Right cardiac atrium (tissue), 5 donors: Measurements from ENCODE around the gene HS6ST1. TPM values are rescaled to one million over a fixed set of nuclear protein-coding genes. Genes with fewer than 3 reads are reported as not detected.
A peak's percentile ranks its signal among the peaks of the same experiment; 100 is the strongest.

Experiments
- ATAC-seq, 2 donors: fragments of 200-7000 bp; cut with Tn5 transposase; one replicate each; pipeline versions ENCODE4 v1.8.0 to v1.9.1; 2020; ENCODE audit warnings: moderate library complexity in 2 of 2, mild to moderate bottlenecking in 1 of 2
- DNase-seq, 3 donors: peaks; one replicate each; pipeline ENCODE4 v3.0.0-alpha.2; 2020
- H3K27ac ChIP-seq: one replicate; pipeline ENCODE4 v1.5.1; 2013; ENCODE audit warnings: mild to moderate bottlenecking, low read length, control low read depth, moderate library complexity
- H3K27me3 ChIP-seq: one replicate; pipeline ENCODE4 v1.6.1; 2013; ENCODE audit not compliant: control insufficient read depth, insufficient read depth
- H3K4me1 ChIP-seq: one replicate; pipeline ENCODE4 v1.6.1; 2013; ENCODE audit warnings: low read length; ENCODE audit not compliant: control insufficient read depth, insufficient read depth
- H3K4me3 ChIP-seq: one replicate; pipeline ENCODE4 v1.5.1; 2013; ENCODE audit warnings: low read length, control low read depth
- H3K9me3 ChIP-seq: one replicate; pipeline ENCODE4 v1.6.1; 2013; ENCODE audit warnings: low read length; ENCODE audit not compliant: control insufficient read depth
- WGBS: extraction: QIAGEN DNeasy Blood & Tissue Kit; methylation state at CpG from one replicate; pipeline ENCODE4 v1.1.7; 2013; 5-methylcytosine and 5-hydroxymethylcytosine counted together
- intact Hi-C, 4 donors: fragments of 100-400 bp; cut with DNase I; formaldehyde crosslinking; loops; one replicate each; pipeline versions ENCODE4 v1.11.0 to v1.14.0; 2022 to 2023
- polyA plus RNA-seq: library from polyadenylated mRNA; stranded (reverse); fragments of 200-250 nt; gene quantifications from one replicate; pipeline ENCODE4 v1.2.3, GENCODE V29; 2013
- total RNA-seq, 4 donors: library from RNA; stranded (reverse); fragmentation: NEBNext Ultra II Directional; extraction: Animal tissue kit (Norgen Biotek cat#: 25700); gene quantifications; one replicate each; pipeline ENCODE4 v1.2.1, GENCODE V29; 2021
- donor health status: healthy with polysubstance abuse.
- donor health status: DM: no; HTN: yes; CAD: no.
- donor health status: DM: no; HTN: no; CAD: no.
- donor health status: DM: no; HTN: yes; CAD: no; lungs with severe emphysema.
- donor health status: DM: yes; HTN: yes; CAD: no.

The HS6ST1 gene
- total and polyA plus RNA-seq, 5 donors, result 13.3 to 28.4 (median 19.8) TPM

- intact Hi-C loops, result no loop called here
- Histone ChIP-seq H3K27ac (no peak overlapping the region), H3K4me1 (peaks cover 17% of the 10 kb centered on the region), H3K27me3 (no peaks in the 10 kb centered on the region), H3K9me3 (no peaks in the 10 kb centered on the region), H3K4me3 (no peak overlapping the region)
- WGBS, result 93% methylated on average over 2 of the region's 2 CpGs
- peak in 1 of 3 donors; percentile 14 for DNase-seq
- ATAC-seq, result no peak
Measured at GRCh38 chr2:128308889-128309279, 9.8 kb downstream of the HS6ST1 start.

- WGBS, result 40% methylated on average over 5 of the region's 5 CpGs
- Histone ChIP-seq H3K9me3 (no peaks in the 10 kb centered on the region), H3K4me1 (peaks cover 17% of the 10 kb centered on the region), H3K27me3 (no peaks in the 10 kb centered on the region), H3K27ac (no peak overlapping the region), H3K4me3 (no peak overlapping the region)
- intact Hi-C loops, result no loop called here
- ATAC-seq, result no peak
- DNase-seq, result peak; percentile 26 to 73 (median 64)
Measured at GRCh38 chr2:128308284-128308731, 10.4 kb downstream of the HS6ST1 start.

GRCh38 chr2:128307595-128307994, 11.1 kb downstream of the HS6ST1 start:
- DNase-seq (peak in 1 of 3 donors; percentile 12), ATAC-seq (no peak)
- Histone ChIP-seq H3K4me1 (peaks cover 17% of the 10 kb centered on the region), H3K9me3 (no peaks in the 10 kb centered on the region), H3K27me3 (no peaks in the 10 kb centered on the region), H3K4me3 (no peak overlapping the region), H3K27ac (no peak overlapping the region)
- 90% methylated on average over 12 of the region's 12 CpGs for WGBS
- intact Hi-C loops, result no loop called here

- H3K4me3 ChIP-seq, result no peak overlapping the region
- no peaks in the 10 kb centered on the region for H3K27me3 ChIP-seq
- H3K27ac ChIP-seq, result no peak overlapping the region
- H3K9me3 ChIP-seq, result no peaks in the 10 kb centered on the region
- WGBS, result 84% methylated on average over 11 of the region's 11 CpGs
- ATAC-seq (no peak), DNase-seq (peak in 2 of 3 donors; percentile 49 to 50)
- intact Hi-C loops, result no loop called here
- peaks cover 18% of the 10 kb centered on the region for H3K4me1 ChIP-seq
Measured at GRCh38 chr2:128306931-128307460, 11.7 kb downstream of the HS6ST1 start.

GRCh38 chr2:128306081-128306930, 12.4 kb downstream of the HS6ST1 start:
- ATAC-seq, result peak; percentile 15 to 24
- 65% methylated on average over 24 of the region's 24 CpGs for WGBS
- peak; percentile 65 to 85 (median 78) for DNase-seq
- no peaks in the 10 kb centered on the region for H3K9me3 ChIP-seq
- no peak overlapping the region for H3K4me3 ChIP-seq
- no peak overlapping the region for H3K27ac ChIP-seq
- H3K4me1 ChIP-seq, result peaks cover 21% of the 10 kb centered on the region
- intact Hi-C loops, result no loop called here
- H3K27me3 ChIP-seq, result no peaks in the 10 kb centered on the region

GRCh38 chr2:128305555-128306080, 13.1 kb downstream of the HS6ST1 start:
- H3K4me3 ChIP-seq, result no peak overlapping the region
- 61% methylated on average over 11 of the region's 11 CpGs for WGBS
- no peaks in the 10 kb centered on the region for H3K9me3 ChIP-seq
- intact Hi-C loops, result no loop called here
- H3K4me1 ChIP-seq, result peaks cover 21% of the 10 kb centered on the region
- DNase-seq, result peak in 2 of 3 donors; percentile 49 to 61
- H3K27ac ChIP-seq, result peak overlapping the region; percentile 17
- H3K27me3 ChIP-seq, result no peaks in the 10 kb centered on the region
- ATAC-seq, result peak; percentile 0 to 19

GRCh38 chr2:128304715-128305554, 13.7 kb downstream of the HS6ST1 start:
- DNase-seq (peak; percentile 86 to 92 (median 86)), ATAC-seq (peak; percentile 70 to 72)
- 40% methylated on average over 11 of the region's 11 CpGs for WGBS
- Histone ChIP-seq H3K4me3 (no peak overlapping the region), H3K4me1 (peaks cover 21% of the 10 kb centered on the region), H3K9me3 (no peaks in the 10 kb centered on the region), H3K27ac (peak overlapping the region; percentile 17), H3K27me3 (no peaks in the 10 kb centered on the region)
- intact Hi-C loops, result no loop called here

GRCh38 chr2:128304330-128304714, 14.3 kb downstream of the HS6ST1 start:
- intact Hi-C loops, result no loop called here
- Histone ChIP-seq H3K9me3 (no peaks in the 10 kb centered on the region), H3K27me3 (no peaks in the 10 kb centered on the region), H3K4me3 (no peak overlapping the region), H3K27ac (no peak overlapping the region), H3K4me1 (peaks cover 21% of the 10 kb centered on the region)
- peak in 2 of 3 donors; percentile 35 to 38 for DNase-seq
- WGBS, result 91% methylated on average over 5 of the region's 5 CpGs
- ATAC-seq, result no peak

- intact Hi-C loops, result no loop called here
- H3K4me1 ChIP-seq, result peaks cover 21% of the 10 kb centered on the region
Measured at GRCh38 chr2:128303911-128304310, 14.8 kb downstream of the HS6ST1 start.

GRCh38 chr2:128303095-128303791, 15.4 kb downstream of the HS6ST1 start:
- 85% methylated on average over 9 of the region's 9 CpGs for WGBS
- no peak for ATAC-seq

More at GRCh38 chr2:128303911-128304310, 14.8 kb downstream of the HS6ST1 start:
- Histone ChIP-seq H3K27ac (no peak overlapping the region), H3K27me3 (no peaks in the 10 kb centered on the region), H3K9me3 (no peaks in the 10 kb centered on the region), H3K4me3 (no peak overlapping the region)
- 96% methylated on average over 8 of the region's 8 CpGs for WGBS
- ATAC-seq, result no peak
- DNase-seq, result no peak

More at GRCh38 chr2:128303095-128303791, 15.4 kb downstream of the HS6ST1 start:
- Histone ChIP-seq H3K4me1 (peaks cover 21% of the 10 kb centered on the region), H3K4me3 (no peak overlapping the region), H3K27ac (no peak overlapping the region), H3K9me3 (no peaks in the 10 kb centered on the region), H3K27me3 (no peaks in the 10 kb centered on the region)
- DNase-seq, result peak; percentile 0 to 46 (median 22)
- intact Hi-C loops, result no loop called here
